ENCODE measurements around the gene MZF1.

Gene MZF1

GRCh38 chr19:58522709-58523108 lies 50.4 kb downstream of the MZF1 start (continued):
- TF ChIP-seq ZNF350 (tag by site-specific recombination; IDR thresholded peaks at IDR 0.05) = no peak
- no peak for TF ChIP-seq AEBP2 (tag by site-specific recombination; IDR thresholded peaks at IDR 0.05; ENCODE audit: borderline replicate concordance)
- TF ChIP-seq ZNF24 (tag by site-specific recombination; IDR thresholded peaks at IDR 0.05) = no peak
- TF ChIP-seq BCL6B (tag by site-specific recombination; IDR thresholded peaks at IDR 0.05) = no peak
- no peak for TF ChIP-seq ZNF280D (tag by site-specific recombination; IDR thresholded peaks at IDR 0.05)
- TF ChIP-seq ZNF426 (tag by site-specific recombination; IDR thresholded peaks at IDR 0.05) = no peak
- TF ChIP-seq TCF7L2 (IDR thresholded peaks at IDR 0.05; ENCODE audit: borderline replicate concordance, low read depth, low read length) = no peak

GRCh38 chr19:58521651-58522050 lies 51.5 kb downstream of the MZF1 start:
- Histone ChIP-seq H3K27ac (ENCODE audit: extremely low read depth, low read depth, low read length) (no peak overlapping the region), H3K36me3 (ENCODE audit: control insufficient read depth in 2 of 2, insufficient read depth in 1 of 2, low read length in 2 of 2) (peaks cover 0 to 8% of the 10 kb centered on the region in 2 experiments; a peak in 1 of 3 replicates), H3K4me3 (ENCODE audit: low read depth, low read length) (no peak overlapping the region), H3K4me1 (ENCODE audit: control insufficient read depth, insufficient read depth, low read length) (peaks cover 10% of the 10 kb centered on the region), H3K9me3 (ENCODE audit: control insufficient read depth, insufficient read depth, low read depth, low read length) (no peaks in the 10 kb centered on the region)
- no peak for TF ChIP-seq ZNF148 (tag by site-specific recombination; IDR thresholded peaks at IDR 0.05; ENCODE audit: borderline replicate concordance)
- TF ChIP-seq ZFP69B (tag by site-specific recombination; IDR thresholded peaks at IDR 0.05) = no peak
- no peak for TF ChIP-seq SALL2 (tag by site-specific recombination; IDR thresholded peaks at IDR 0.05; ENCODE audit: borderline replicate concordance)
- TF ChIP-seq ZBTB20 (tag by site-specific recombination; IDR thresholded peaks at IDR 0.05) = no peak
- TF ChIP-seq ZBTB48 (tag by site-specific recombination; IDR thresholded peaks at IDR 0.05) = no peak
- no peak for TF ChIP-seq ZNF214 (tag by site-specific recombination; IDR thresholded peaks at IDR 0.05; ENCODE audit: borderline replicate concordance)
- no peak for TF ChIP-seq ZNF2 (tag by site-specific recombination; IDR thresholded peaks at IDR 0.05)
- TF ChIP-seq ZNF366 (tag by site-specific recombination; conservative IDR thresholded peaks at IDR 0.05) = no peak
- no peak for TF ChIP-seq ZNF785 (tag by site-specific recombination; IDR thresholded peaks at IDR 0.05)
- no peak for TF ChIP-seq ZNF26 (tag by site-specific recombination; IDR thresholded peaks at IDR 0.05)
- no peak for TF ChIP-seq REST (tag by site-specific recombination; IDR thresholded peaks at IDR 0.05)
- TF ChIP-seq ZNF501 (tag by site-specific recombination; IDR thresholded peaks at IDR 0.05) = no peak
- CTCF ChIA-PET = interaction anchor here (0.6 to 3.4 kb wide), 6 partner anchors 22 to 293 kb away, joined by 3 to 25 read pairs (median 12); partner anchors contain the start of genes CHMP2A, TRIM28 and ZNF544
- POLR2A ChIA-PET = interaction anchor here (0.6 to 4.6 kb wide), 7 partner anchors 22 to 127 kb away, joined by 3 to 107 read pairs (median 3); partner anchors contain the start of genes CHMP2A and TRIM28
